H1 (cell line): ENCODE measurements around the gene GRM8. TPM values are rescaled to one million over a fixed set of nuclear protein-coding genes. Genes with fewer than 3 reads are reported as not detected.

ENCODE experiments used
- CTCF ChIA-PET: fragments of 300-600 bp; sonication (Branson Sonifier 250); formaldehyde crosslinking; loops from one replicate; lab custom pipeline; 2021; ENCODE audit not compliant: partially characterized antibody; lab: Charles Lee
- POLR2A ChIA-PET: fragments of 300-600 bp; sonication (Branson Sonifier 250); formaldehyde crosslinking; loops from one replicate; lab custom pipeline; 2021; ENCODE audit warnings: inconsistent platforms; ENCODE audit not compliant: partially characterized antibody; lab: Charles Lee
- DNase-seq, 2 experiments: peaks; one replicate each; pipeline versions ENCODE4 v3.0.0 to v3.0.0-alpha.2; 2010 to 2022; ENCODE audit warnings: low spot score in 2 of 2, low read depth in 1 of 2, mixed read lengths in 1 of 2
- FAIRE-seq: peaks from 2 replicates; lab custom pipeline; 2011; peaks lifted over from hg19 to GRCh38; lab: Jason Lieb, UNC
- H2AFZ ChIP-seq: 2 replicates; pipeline ENCODE4 v1.8.1; 2012; ENCODE audit warnings: low read length, inconsistent platforms
- H2AK5ac ChIP-seq: 2 replicates; pipeline ENCODE4 v1.6.1; 2013; ENCODE audit warnings: low read depth, low read length
- H2BK120ac ChIP-seq: replicated peaks from 2 replicates; pipeline ENCODE3; 2013; ENCODE audit warnings: low read depth, low read length, inconsistent platforms
- H2BK12ac ChIP-seq: 2 replicates; pipeline ENCODE4 v1.6.1; 2013; ENCODE audit warnings: low read depth, low read length
- H2BK15ac ChIP-seq: 2 replicates; pipeline ENCODE4 v1.6.1; 2013; ENCODE audit warnings: low read length
- H2BK20ac ChIP-seq: 2 replicates; pipeline ENCODE4 v1.6.1; 2013; ENCODE audit warnings: low read length
- H2BK5ac ChIP-seq: 2 replicates; pipeline ENCODE4 v1.6.1; 2013; ENCODE audit warnings: low read depth, low read length
- H3K14ac ChIP-seq: 2 replicates; pipeline ENCODE4 v1.6.1; 2013; ENCODE audit warnings: inconsistent platforms; ENCODE audit not compliant: insufficient read length
- H3K18ac ChIP-seq: 2 replicates; pipeline ENCODE4 v1.6.1; 2013; ENCODE audit warnings: low read length; ENCODE audit errors: extremely low read depth
- H3K23ac ChIP-seq: 2 replicates; pipeline ENCODE4 v1.6.1; 2013; ENCODE audit warnings: inconsistent platforms; ENCODE audit not compliant: insufficient read length
- H3K23me2 ChIP-seq: 2 replicates; pipeline ENCODE4 v1.6.1; 2013; ENCODE audit warnings: low read depth, low read length
- H3K27ac ChIP-seq: 2 replicates; pipeline ENCODE4 v1.6.1; 2011; ENCODE audit warnings: low read depth, low read length, inconsistent platforms
- H3K27me3 ChIP-seq, 4 experiments: replicated peaks in 1 of 4; 1 replicate in 1 of 4; 2 replicates in 3 of 4; pipeline versions ENCODE4 v1.6.1 to v1.8.1; 2011 to 2013; ENCODE audit warnings: low read length in 3 of 4, mild to moderate bottlenecking in 3 of 4, inconsistent platforms in 2 of 4, mixed read lengths in 2 of 4, moderate library complexity in 1 of 4; ENCODE audit not compliant: control insufficient read depth in 3 of 4, insufficient read depth in 3 of 4; ENCODE audit errors: extremely low read depth in 1 of 4
- H3K36me3 ChIP-seq, 4 experiments: 2 replicates each; pipeline versions ENCODE4 v1.6.1 to v1.8.1; 2011 to 2013; ENCODE audit warnings: mild to moderate bottlenecking in 4 of 4, low read length in 3 of 4, moderate library complexity in 2 of 4, control low read depth in 1 of 4, inconsistent platforms in 1 of 4; ENCODE audit not compliant: insufficient read depth in 4 of 4, control insufficient read depth in 2 of 4
- H3K4ac ChIP-seq: replicated peaks from 2 replicates; pipeline ENCODE3; 2013; ENCODE audit warnings: low read length, low read depth, mixed read lengths, inconsistent platforms; ENCODE audit not compliant: insufficient read length
- H3K4me1 ChIP-seq, 4 experiments: replicated peaks in 1 of 4; 1 replicate in 1 of 4; 2 replicates in 3 of 4; pipeline versions ENCODE4 v1.6.1 to v1.8.1; 2011 to 2013; ENCODE audit warnings: low read length in 3 of 4, inconsistent platforms in 2 of 4, mixed read lengths in 1 of 4; ENCODE audit not compliant: insufficient read depth in 4 of 4, control insufficient read depth in 3 of 4
- H3K4me2 ChIP-seq, 2 experiments: 2 replicates each; pipeline versions ENCODE4 v1.6.1 to v1.8.1; 2011 to 2013; ENCODE audit warnings: low read depth in 2 of 2, low read length in 2 of 2, control low read depth in 1 of 2, inconsistent platforms in 1 of 2, mild to moderate bottlenecking in 1 of 2; ENCODE audit not compliant: insufficient read depth in 1 of 2
- H3K4me3 ChIP-seq, 4 experiments: fragments of 200-600, 300-600 bp in 1 of 4; sonication (generic), shearing (Covaris generic), sonication (Bioruptor Twin) in 1 of 4; 2 replicates each; pipeline versions ENCODE4 v1.5.1 to v1.8.1; 2011 to 2016; ENCODE audit warnings: low read length in 4 of 4, low read depth in 3 of 4, control low read depth in 2 of 4, inconsistent platforms in 2 of 4, mild to moderate bottlenecking in 2 of 4, mixed read lengths in 1 of 4, moderate library complexity in 1 of 4; ENCODE audit not compliant: insufficient read depth in 2 of 4; ENCODE audit errors: extremely low read depth in 1 of 4
- H3K56ac ChIP-seq: replicated peaks from 2 replicates; pipeline ENCODE3; 2013; ENCODE audit warnings: low read depth, mild to moderate bottlenecking, mixed read lengths, low read length, inconsistent platforms; ENCODE audit not compliant: insufficient read length
- H3K79me1 ChIP-seq: 2 replicates; pipeline ENCODE4 v1.6.1; 2013; ENCODE audit warnings: low read depth, low read length, control low read depth
- H3K79me2 ChIP-seq, 2 experiments: 2 replicates each; pipeline versions ENCODE4 v1.6.1 to v1.8.1; 2012 to 2013; ENCODE audit warnings: low read length in 2 of 2, mild to moderate bottlenecking in 2 of 2, inconsistent platforms in 1 of 2; ENCODE audit not compliant: insufficient read depth in 2 of 2, control insufficient read depth in 1 of 2
- H3K9ac ChIP-seq, 4 experiments: replicated peaks in 1 of 4; 1 replicate in 1 of 4; 2 replicates in 3 of 4; pipeline versions ENCODE4 v1.6.1 to v1.8.1; 2011 to 2013; ENCODE audit warnings: low read depth in 3 of 4, low read length in 3 of 4, control low read depth in 2 of 4, mild to moderate bottlenecking in 2 of 4, moderate library complexity in 2 of 4, inconsistent platforms in 1 of 4; ENCODE audit errors: extremely low read depth in 1 of 4
- H3K9me3 ChIP-seq, 2 experiments: 2 replicates each; pipeline versions ENCODE4 v1.6.1 to v1.8.1; 2012 to 2013; ENCODE audit warnings: mild to moderate bottlenecking in 2 of 2, moderate library complexity in 2 of 2, control low read depth in 1 of 2, inconsistent platforms in 1 of 2, low read depth in 1 of 2, low read length in 1 of 2, mixed read lengths in 1 of 2; ENCODE audit not compliant: insufficient read depth in 2 of 2
- H4K20me1 ChIP-seq, 2 experiments: replicated peaks in 1 of 2; 2 replicates each; pipeline versions ENCODE3 to v1.8.1; 2011 to 2013; ENCODE audit warnings: inconsistent platforms in 2 of 2, low read length in 2 of 2, mild to moderate bottlenecking in 1 of 2; ENCODE audit not compliant: insufficient read depth in 2 of 2, control insufficient read depth in 1 of 2
- H4K5ac ChIP-seq: 2 replicates; pipeline ENCODE4 v1.6.1; 2013; ENCODE audit warnings: low read length, low read depth, mixed read lengths, inconsistent platforms; ENCODE audit not compliant: insufficient read length
- H4K8ac ChIP-seq: 2 replicates; pipeline ENCODE4 v1.8.0; 2013; ENCODE audit warnings: mild to moderate bottlenecking, moderate library complexity, low read length, inconsistent platforms; ENCODE audit not compliant: insufficient read depth; ENCODE audit errors: extremely low read depth
- H4K91ac ChIP-seq: replicated peaks from 2 replicates; pipeline ENCODE3; 2013; ENCODE audit warnings: low read length, mixed read lengths, inconsistent platforms; ENCODE audit not compliant: insufficient read length
- ASH2L ChIP-seq: fragments of 200-600, 300-600 bp; sonication (generic); IDR thresholded peaks from one replicate; pipeline ENCODE4 v1.7.1; 2017; ENCODE audit warnings: low read length
- CBX8 ChIP-seq: fragments of 300-800, 300-1000 bp; sonication (generic); IDR thresholded peaks from 2 replicates; pipeline ENCODE4 v1.7.1; 2016; ENCODE audit warnings: low read depth, low read length, borderline replicate concordance
- CHD1 ChIP-seq: IDR thresholded peaks from 2 replicates; pipeline ENCODE4 v1.6.1; 2012; ENCODE audit warnings: low read depth, low read length, improper control_type of control experiment
- CHD2 ChIP-seq: IDR thresholded peaks from 2 replicates; pipeline ENCODE4 v1.6.1; 2012; ENCODE audit warnings: low read length, improper control_type of control experiment
- EGR1 ChIP-seq: IDR thresholded peaks from 2 replicates; pipeline ENCODE4 v1.6.1; 2011; ENCODE audit warnings: low read depth, low read length, borderline replicate concordance
- HDAC2 ChIP-seq, 2 experiments: fragments of 300-600 bp in 1 of 2; sonication (generic) in 1 of 2; IDR thresholded peaks; 2 replicates each; pipeline ENCODE4 v1.6.1; 2011 to 2012; ENCODE audit warnings: low read depth in 2 of 2, low read length in 2 of 2, mild to moderate bottlenecking in 2 of 2, moderate library complexity in 2 of 2, borderline replicate concordance in 1 of 2, inconsistent platforms in 1 of 2
- HDAC6 ChIP-seq: IDR thresholded peaks from one replicate; pipeline ENCODE4 v1.7.1; 2012; ENCODE audit warnings: low read depth, mild to moderate bottlenecking, inconsistent platforms, low read length, moderate library complexity
- JUND ChIP-seq: IDR thresholded peaks from 2 replicates; pipeline ENCODE4 v1.6.1; 2011; ENCODE audit warnings: mild to moderate bottlenecking, improper control_type of control experiment, low read length
- MAFK ChIP-seq: IDR thresholded peaks from 2 replicates; pipeline ENCODE4 v1.6.1; 2012; ENCODE audit warnings: low read depth, mild to moderate bottlenecking, improper control_type of control experiment, low read length
- PHF8 ChIP-seq: fragments of 200-600 bp; sonication (generic); conservative IDR thresholded peaks from 2 replicates; pipeline ENCODE4 v1.7.1; 2012; ENCODE audit warnings: low read depth, mild to moderate bottlenecking, inconsistent platforms, low read length, moderate library complexity
- RNF2 ChIP-seq: fragments of 200-900, 300-1000 bp; sonication (generic); IDR thresholded peaks from 2 replicates; pipeline ENCODE4 v1.7.1; 2016; ENCODE audit warnings: borderline replicate concordance, low read depth, mild to moderate bottlenecking, antibody characterized with exemption, low read length; ENCODE audit not compliant: poor library complexity, severe bottlenecking; ENCODE audit errors: missing control alignments
- TEAD4 ChIP-seq: IDR thresholded peaks from 2 replicates; pipeline ENCODE4 v1.6.1; 2012; ENCODE audit warnings: low read depth, low read length, inconsistent platforms, mixed read lengths
- WGBS, 2 experiments: shearing (Covaris generic) in 1 of 2; methylation state at CpG; one replicate each; pipeline versions ENCODE4 v1.1.6 to v1.1.7; 2013 to 2015; ENCODE audit warnings: low lambda C conversion rate in 2 of 2, mixed read lengths in 2 of 2, inconsistent platforms in 1 of 2, low coverage in 1 of 2, missing lambda C conversion rate in 1 of 2; ENCODE audit not compliant: insufficient replicate concordance in 2 of 2, insufficient coverage in 1 of 2, insufficient read length in 1 of 2; ENCODE audit errors: extremely low coverage in 1 of 2, missing lambda C conversion rate in 1 of 2; 5-methylcytosine and 5-hydroxymethylcytosine counted together
- polyA plus RNA-seq, 7 experiments: library from polyadenylated mRNA; depleted of rRNA in 3 of 7; stranded (reverse) in 5 of 7; unstranded in 2 of 7; fragments of >200 nt in 5 of 7; fragments of 200-250 nt in 2 of 7; gene quantifications; 1 replicate in 5 of 7; 2 replicates in 1 of 7; 4 replicates in 1 of 7; pipeline versions ENCODE4 v1.2.1 to v1.2.3, GENCODE V29; 2011 to 2013; ENCODE audit warnings: missing spikeins in 2 of 7, mixed read lengths in 2 of 7
- total RNA-seq: library from RNA; stranded (reverse); fragmentation: NEBNext Ultra II Directional; extraction: Animal tissue kit (Norgen Biotek cat#: 25700); gene quantifications from 2 replicates; pipeline ENCODE4 v1.2.1, GENCODE V29; 2021

The GRM8 gene
- total and polyA plus RNA-seq, 2 of the 8 experiments (the other 6 are each of a cell fraction or from before 2014, with no cell fraction given), result 2.6 to 2.8 TPM

DNA sequence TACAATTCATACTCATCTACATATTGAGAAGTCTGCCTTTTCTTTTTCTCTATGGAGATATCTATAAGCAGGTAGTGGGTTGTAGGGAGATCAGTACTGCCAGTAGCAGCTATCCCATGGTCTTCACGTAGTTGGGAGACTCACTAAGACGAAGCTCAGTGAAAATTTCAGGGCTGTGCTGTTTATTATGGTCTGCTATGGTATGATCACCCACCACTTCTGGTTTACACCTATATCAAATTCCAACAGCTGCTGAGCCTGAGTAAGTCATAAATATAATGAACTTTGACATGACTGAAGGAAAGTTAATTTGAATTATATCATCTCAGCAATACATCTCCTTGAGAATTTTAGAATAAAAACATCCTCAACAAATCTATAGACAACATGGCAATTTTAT is 741.7 kb downstream of the GRM8 start:
- Histone ChIP-seq H3K14ac (no peak overlapping the region), H3K18ac (no peak overlapping the region), H3K36me3 (no peaks in the 10 kb centered on the region), H3K23me2 (no peaks in the 10 kb centered on the region), H4K91ac (no peak overlapping the region), H2AFZ (no peak overlapping the region), H2BK12ac (no peak overlapping the region), H3K27ac (no peak overlapping the region), H2BK120ac (no peak overlapping the region), H4K20me1 (no peaks in the 10 kb centered on the region), H3K9ac (no peak overlapping the region), H4K5ac (no peak overlapping the region), H3K79me2 (no peaks in the 10 kb centered on the region), H3K56ac (no peak overlapping the region), H2AK5ac (no peak overlapping the region), H3K27me3 (no peaks in the 10 kb centered on the region), H3K23ac (no peak overlapping the region), H3K4me2 (no peak overlapping the region), H3K79me1 (no peaks in the 10 kb centered on the region), H3K9me3 (peaks cover 0 to 3% of the 10 kb centered on the region in 2 experiments; a peak in 2 of 4 replicates), H3K4me3 (no peak overlapping the region), H4K8ac (no peak overlapping the region), H2BK5ac (no peak overlapping the region), H3K4ac (no peak overlapping the region), H2BK15ac (no peak overlapping the region), H2BK20ac (no peak overlapping the region), H3K4me1 (0 out of 7 replicates have a peak, but pooled peaks cover 0 to 2% (median 0%) of the 10 kb centered on the region in 4 experiments)
- ChIA-PET POLR2A (no interaction called here), CTCF (interaction anchor here (0.6 to 1.1 kb wide), 3 partner anchors 9 to 97 kb away, joined by 3 read pairs; no protein-coding TSS in a partner anchor)
- no peak for FAIRE-seq
- no peak for TF ChIP-seq MAFK
- no peak for TF ChIP-seq TEAD4
- TF ChIP-seq EGR1, result no peak
- no peak for TF ChIP-seq CBX8
- no peak for TF ChIP-seq PHF8
- no peak for TF ChIP-seq RNF2
- TF ChIP-seq ASH2L, result no peak
- no peak for TF ChIP-seq HDAC2 (IDR thresholded peaks at IDR 0.05; ENCODE audit: borderline replicate concordance in 1 of 2, low read depth in 2 of 2, low read length in 2 of 2)
- no peak for TF ChIP-seq JUND
- TF ChIP-seq HDAC6, result no peak
- TF ChIP-seq CHD1, result no peak
- TF ChIP-seq CHD2, result no peak
- DNase-seq, result no peak
- 84% methylated on average over 2 of the region's 2 CpGs; no CpG with 5 or more reads in 1 of the 2 experiments for WGBS, 2 experiments
